HEK293 (cell line): ENCODE results near the gene TNFSF4.

Source experiments
- CTCF ChIA-PET: fragments of 350-600 bp; formaldehyde crosslinking; extraction: SDS; loops from one replicate; lab custom pipeline; 2021; ENCODE audit warnings: antibody characterized with exemption; lab: Yijun Ruan, JAX
- POLR2A ChIA-PET: fragments of 300-600 bp; formaldehyde crosslinking; extraction: SDS; loops from one replicate; lab custom pipeline; 2020; ENCODE audit warnings: antibody characterized with exemption, inconsistent platforms; lab: Yijun Ruan, JAX
- H3K27ac ChIP-seq: fragments of 200-500 bp; sonication (Bioruptor generic); 2 replicates; pipeline ENCODE4 v1.5.1; 2014; ENCODE audit warnings: low read depth, low read length, control low read depth, inconsistent platforms; ENCODE audit errors: extremely low read depth
- H3K36me3 ChIP-seq, 2 experiments: fragments of 200-500 bp in 1 of 2; sonication (Bioruptor generic) in 1 of 2; 1 replicate in 1 of 2; 2 replicates in 1 of 2; pipeline ENCODE4 v1.5.1; 2014 to 2017; ENCODE audit warnings: inconsistent platforms in 2 of 2, low read length in 2 of 2; ENCODE audit not compliant: control insufficient read depth in 2 of 2, insufficient read depth in 1 of 2
- H3K4me1 ChIP-seq: fragments of 200-500 bp; sonication (Bioruptor generic); 2 replicates; pipeline ENCODE4 v1.5.1; 2014; ENCODE audit warnings: mild to moderate bottlenecking, low read length, inconsistent platforms; ENCODE audit not compliant: control insufficient read depth, insufficient read depth
- H3K4me3 ChIP-seq: 2 replicates; pipeline ENCODE4 v1.5.1; 2011; ENCODE audit warnings: low read depth, mild to moderate bottlenecking, control low read depth, low read length, moderate library complexity
- H3K9me3 ChIP-seq: fragments of 200-500 bp; sonication (Bioruptor generic); 2 replicates; pipeline ENCODE4 v1.5.1; 2014; ENCODE audit warnings: low read depth, low read length, inconsistent platforms; ENCODE audit not compliant: control insufficient read depth, insufficient read depth
- CTCF ChIP-seq: fragments of 450-650 bp; formaldehyde crosslinking; IDR thresholded peaks from 2 replicates; pipeline ENCODE4 v1.5.1; 2016; ENCODE audit warnings: missing biosample characterization, missing genetic modification characterization
- GFI1B ChIP-seq: fragments of 450-650 bp; formaldehyde crosslinking; IDR thresholded peaks from 2 replicates; pipeline ENCODE4 v1.5.1; 2016; ENCODE audit warnings: missing biosample characterization, missing genetic modification characterization
- GLIS2 ChIP-seq: fragments of 450-650 bp; formaldehyde crosslinking; IDR thresholded peaks from 2 replicates; pipeline ENCODE4 v1.5.1; 2016; ENCODE audit warnings: missing biosample characterization, missing genetic modification characterization
- HOXA7 ChIP-seq: sonication (generic); formaldehyde crosslinking; IDR thresholded peaks from 2 replicates; pipeline ENCODE4 v1.8.1; 2022; ENCODE audit warnings: missing genetic modification reagents, borderline replicate concordance
- KLF7 ChIP-seq: fragments of 450-650 bp; formaldehyde crosslinking; IDR thresholded peaks from 2 replicates; pipeline ENCODE4 v1.5.1; 2016; ENCODE audit warnings: missing biosample characterization, missing genetic modification characterization, borderline replicate concordance
- MEIS1 ChIP-seq: sonication (generic); formaldehyde crosslinking; IDR thresholded peaks from 2 replicates; pipeline ENCODE4 v1.8.1; 2022; ENCODE audit warnings: missing genetic modification reagents, mild to moderate bottlenecking, borderline replicate concordance
- MYNN ChIP-seq: fragments of 450-650 bp; formaldehyde crosslinking; IDR thresholded peaks from 2 replicates; pipeline ENCODE4 v1.5.1; 2016; ENCODE audit warnings: missing biosample characterization, missing genetic modification characterization, borderline replicate concordance
- PRDM1 ChIP-seq: fragments of 450-650 bp; formaldehyde crosslinking; IDR thresholded peaks from 2 replicates; pipeline ENCODE4; 2016; ENCODE audit warnings: missing biosample characterization, missing genetic modification characterization
- PRDM10 ChIP-seq: fragments of 450-650 bp; formaldehyde crosslinking; IDR thresholded peaks from 2 replicates; pipeline ENCODE4 v1.5.1; 2016; ENCODE audit warnings: missing biosample characterization, missing genetic modification characterization
- RBAK ChIP-seq: fragments of 450-650 bp; formaldehyde crosslinking; IDR thresholded peaks from 2 replicates; pipeline ENCODE4 v1.5.1; 2016; ENCODE audit warnings: missing biosample characterization, missing genetic modification characterization
- REST ChIP-seq: fragments of 450-650 bp; formaldehyde crosslinking; IDR thresholded peaks from 2 replicates; pipeline ENCODE4 v1.5.1; 2016; ENCODE audit warnings: missing biosample characterization, missing genetic modification characterization
- ZNF157 ChIP-seq: fragments of 450-650 bp; formaldehyde crosslinking; IDR thresholded peaks from 2 replicates; pipeline ENCODE4 v1.5.1; 2016; ENCODE audit warnings: missing biosample characterization, missing genetic modification characterization
- ZNF169 ChIP-seq: fragments of 450-650 bp; formaldehyde crosslinking; IDR thresholded peaks from 2 replicates; pipeline ENCODE4 v1.5.1; 2016; ENCODE audit warnings: missing biosample characterization, missing genetic modification characterization
- ZNF19 ChIP-seq: fragments of 450-650 bp; formaldehyde crosslinking; IDR thresholded peaks from 2 replicates; pipeline ENCODE4; 2016; ENCODE audit warnings: missing biosample characterization, missing genetic modification characterization, low read depth
- ZNF223 ChIP-seq: fragments of 450-650 bp; formaldehyde crosslinking; IDR thresholded peaks from 2 replicates; pipeline ENCODE4 v1.5.1; 2016; ENCODE audit warnings: missing biosample characterization, missing genetic modification characterization
- ZNF280C ChIP-seq: fragments of 450-650 bp; formaldehyde crosslinking; IDR thresholded peaks from 2 replicates; pipeline ENCODE4 v1.5.1; 2016; ENCODE audit warnings: missing biosample characterization, missing genetic modification characterization
- ZNF391 ChIP-seq: fragments of 450-650 bp; formaldehyde crosslinking; IDR thresholded peaks from 2 replicates; pipeline ENCODE4 v1.5.1; 2016; ENCODE audit warnings: low read depth, missing biosample characterization, missing genetic modification characterization, borderline replicate concordance
- ZNF610 ChIP-seq: fragments of 450-650 bp; formaldehyde crosslinking; IDR thresholded peaks from 2 replicates; pipeline ENCODE4 v1.5.1; 2016; ENCODE audit warnings: missing biosample characterization, missing genetic modification characterization, borderline replicate concordance
- ZNF654 ChIP-seq: fragments of 450-650 bp; formaldehyde crosslinking; IDR thresholded peaks from 2 replicates; pipeline ENCODE4 v1.5.1; 2016; ENCODE audit warnings: low read depth, missing biosample characterization, missing genetic modification characterization
- ZNF670 ChIP-seq: fragments of 450-650 bp; formaldehyde crosslinking; IDR thresholded peaks from 2 replicates; pipeline ENCODE4 v1.5.1; 2016; ENCODE audit warnings: missing biosample characterization, missing genetic modification characterization, low read depth
- ZNF701 ChIP-seq: fragments of 450-650 bp; formaldehyde crosslinking; IDR thresholded peaks from 2 replicates; pipeline ENCODE4 v1.5.1; 2016; ENCODE audit warnings: missing biosample characterization, missing genetic modification characterization
- ZNF830 ChIP-seq: fragments of 450-650 bp; IDR thresholded peaks from 2 replicates; pipeline ENCODE4 v1.5.0; 2018; ENCODE audit warnings: missing biosample characterization, missing genetic modification characterization, low read depth, mild to moderate bottlenecking, moderate library complexity
- ZSCAN30 ChIP-seq: fragments of 450-650 bp; IDR thresholded peaks from 2 replicates; pipeline ENCODE4 v1.5.1; 2018; ENCODE audit warnings: missing biosample characterization, mild to moderate bottlenecking, missing genetic modification characterization, moderate library complexity

The TNFSF4 gene

GRCh38 chr1:173202424-173203145, 4.5 kb downstream of the TNFSF4 start:
- TF ChIP-seq CTCF (tag by site-specific recombination) (peak; percentile 37; the same call in 1 of the 2 replicates), ZNF654 (tag by site-specific recombination) (peak; percentile 66), REST (tag by site-specific recombination) (no peak), HOXA7 (CRISPR knock-in tag) (no peak), GLIS2 (tag by site-specific recombination) (no peak), KLF7 (tag by site-specific recombination) (no peak), GFI1B (tag by site-specific recombination) (no peak), ZNF157 (tag by site-specific recombination) (no peak)
- Histone ChIP-seq H3K36me3 (no peaks in the 10 kb centered on the region), H3K9me3 (no peaks in the 10 kb centered on the region), H3K27ac (no peak overlapping the region), H3K4me3 (no peak overlapping the region), H3K4me1 (no peaks in the 10 kb centered on the region)
- POLR2A ChIA-PET, result interaction anchor here (0.7 to 1.3 kb wide), 2 partner anchors 377 to 424 kb away, joined by 3 to 4 read pairs; no protein-coding TSS in a partner anchor
- CTCF ChIA-PET, result interaction anchor here (0.6 to 8.3 kb wide), 29 partner anchors 9 to 1232 kb away, joined by 3 to 162 read pairs (median 4); no protein-coding TSS in a partner anchor

- no peaks in the 10 kb centered on the region for H3K36me3 ChIP-seq
- H3K4me1 ChIP-seq, result no peaks in the 10 kb centered on the region
- H3K9me3 ChIP-seq, result no peaks in the 10 kb centered on the region
- H3K4me3 ChIP-seq, result no peak overlapping the region
- POLR2A ChIA-PET, result interaction anchor here (1.3 kb wide), 1 partner anchor 376 kb away, joined by 3 read pairs; no protein-coding TSS in a partner anchor
- no peak overlapping the region for H3K27ac ChIP-seq
- CTCF ChIA-PET, result interaction anchor here (0.6 to 8.3 kb wide), 26 partner anchors 9 to 1231 kb away, joined by 3 to 162 read pairs (median 4); no protein-coding TSS in a partner anchor
- no peak for TF ChIP-seq ZNF830 (tag by site-specific recombination)
- no peak for TF ChIP-seq MYNN (tag by site-specific recombination)
- no peak for TF ChIP-seq MEIS1
- TF ChIP-seq ZNF391 (tag by site-specific recombination), result no peak
- TF ChIP-seq ZNF223 (tag by site-specific recombination), result no peak
- TF ChIP-seq ZNF19 (tag by site-specific recombination), result no peak
- no peak for TF ChIP-seq RBAK
- no peak for TF ChIP-seq ZNF701
- TF ChIP-seq PRDM1 (tag by site-specific recombination), result no peak
- TF ChIP-seq PRDM10, result no peak
- no peak for TF ChIP-seq ZSCAN30 (tag by site-specific recombination)
- no peak for TF ChIP-seq ZNF610 (tag by site-specific recombination)
- TF ChIP-seq ZNF670 (tag by site-specific recombination), result no peak
- TF ChIP-seq ZNF169 (tag by site-specific recombination), result no peak
- TF ChIP-seq ZNF280C (tag by site-specific recombination), result no peak
These were observed 5.2 kb downstream of the TNFSF4 start for GRCh38 chr1:173201969-173202368.
